ENCODE results near the gene GPX5.
"Not testable (repeated sequence)": the region's sequence is repeated elsewhere in the genome, so short reads cannot be mapped to it uniquely, and the experiment has no call there.

The GPX5 gene

GRCh38 chr6:28525496-28526039 is at the start of gene GPX5:
Gene GPX5 (plus strand): TSS chr6:28525881. CDS start chr6:28526014, 133 bp downstream.
- no peak for DNase-seq

GRCh38 chr6:28478518-28478917 is 47.2 kb upstream of the GPX5 start:
- DNase-seq = no peak

- no peak for DNase-seq
These were observed 45.3 kb upstream of the GPX5 start for GRCh38 chr6:28480253-28480932.

DNA sequence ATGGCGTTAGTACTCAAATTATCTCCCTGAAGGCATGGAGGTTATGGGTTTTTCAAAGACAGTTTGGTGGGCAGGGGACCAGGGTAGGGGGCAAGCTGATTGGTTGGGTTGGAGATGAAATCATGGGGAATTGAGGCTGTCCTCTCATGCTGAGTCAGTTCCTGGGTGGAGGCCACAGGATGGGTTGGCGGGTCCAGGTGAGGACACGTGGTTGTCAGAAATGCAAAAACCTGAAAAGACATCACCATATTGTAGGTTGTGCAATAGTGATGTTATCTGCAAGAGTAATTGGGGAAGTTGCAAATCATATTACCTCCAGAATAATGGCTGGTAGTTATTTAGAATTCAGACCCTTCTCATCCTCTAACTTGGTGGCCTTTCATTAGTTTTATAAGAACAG is 40.2 kb upstream of the GPX5 start:
- DNase-seq = no peak

- no peak for DNase-seq
These were observed 39.1 kb upstream of the GPX5 start for GRCh38 chr6:28486533-28486932.

- DNase-seq = no peak
These were observed 38.5 kb upstream of the GPX5 start for GRCh38 chr6:28486988-28487742.

- DNase-seq = no peak
These were observed 36.7 kb upstream of the GPX5 start for GRCh38 chr6:28488916-28489365.

- peak; percentile 45 for DNase-seq
These were observed 36.1 kb upstream of the GPX5 start for GRCh38 chr6:28489366-28490204.

DNA sequence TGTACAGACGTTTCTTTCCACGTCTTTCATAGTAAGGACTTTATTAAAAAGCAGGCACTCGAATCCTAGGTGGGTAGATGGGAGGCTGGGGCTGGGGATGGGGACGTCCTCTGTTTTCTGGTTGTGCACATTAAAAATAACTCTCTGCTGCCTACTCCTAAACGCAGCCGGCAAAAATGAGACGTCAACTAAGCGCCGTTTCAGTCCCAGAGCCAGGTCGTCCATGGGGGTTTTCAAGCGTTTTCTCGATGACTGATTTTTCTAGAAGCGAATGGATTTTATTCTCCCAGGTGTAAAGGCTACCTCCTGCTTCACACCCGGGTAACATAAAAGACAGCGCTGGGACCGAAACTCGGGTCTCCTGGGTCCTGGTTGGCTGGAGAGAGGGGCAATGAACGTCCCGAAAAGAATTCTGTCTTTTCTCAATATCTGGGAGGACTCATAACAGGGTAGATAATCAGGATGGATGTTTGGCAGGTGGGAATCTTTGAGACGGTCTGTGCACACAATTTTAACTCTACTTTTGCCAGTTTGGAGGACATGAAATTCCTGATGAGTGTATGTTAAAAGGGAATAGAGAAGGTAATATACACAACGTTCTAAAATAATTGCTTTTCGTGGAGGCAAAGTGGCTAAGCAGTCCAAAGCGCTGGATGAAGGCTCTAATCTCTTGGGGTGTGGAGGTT is 35.3 kb upstream of the GPX5 start:
- DNase-seq = no peak

GRCh38 chr6:28491984-28492317 is 33.7 kb upstream of the GPX5 start:
- DNase-seq = no peak

DNA sequence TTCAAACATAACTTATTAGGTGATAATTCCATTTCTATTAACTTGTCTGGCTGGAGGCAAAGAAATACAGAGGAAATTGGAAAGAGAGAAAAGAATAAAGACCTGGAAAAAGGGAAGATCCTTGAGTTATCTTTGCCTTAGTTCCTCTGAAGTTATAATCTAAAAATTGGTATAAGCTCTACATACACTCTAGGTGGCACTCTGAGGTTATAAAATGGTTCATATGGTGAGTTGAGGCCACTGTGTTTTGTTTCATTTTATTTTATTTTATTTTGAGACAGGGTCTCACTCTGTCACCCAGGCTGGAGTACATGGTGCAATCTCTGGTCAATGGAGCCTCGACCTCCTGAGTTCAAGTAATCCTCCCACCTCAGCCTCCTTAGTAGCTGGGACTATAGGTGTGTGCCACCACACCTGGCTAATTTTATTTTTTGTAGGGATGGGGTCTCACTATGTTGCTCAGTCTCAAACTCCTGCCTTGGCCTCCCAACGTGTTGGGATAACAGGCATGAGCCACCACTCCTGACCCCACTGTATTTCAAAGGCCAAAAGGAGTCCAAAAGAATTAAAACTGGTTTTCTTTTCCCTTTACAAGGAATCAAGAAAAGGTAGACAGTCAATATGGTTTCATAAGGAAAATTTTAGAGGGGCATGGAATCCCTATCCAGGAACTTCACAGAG is 29.4 kb upstream of the GPX5 start:
- no peak for DNase-seq

DNA sequence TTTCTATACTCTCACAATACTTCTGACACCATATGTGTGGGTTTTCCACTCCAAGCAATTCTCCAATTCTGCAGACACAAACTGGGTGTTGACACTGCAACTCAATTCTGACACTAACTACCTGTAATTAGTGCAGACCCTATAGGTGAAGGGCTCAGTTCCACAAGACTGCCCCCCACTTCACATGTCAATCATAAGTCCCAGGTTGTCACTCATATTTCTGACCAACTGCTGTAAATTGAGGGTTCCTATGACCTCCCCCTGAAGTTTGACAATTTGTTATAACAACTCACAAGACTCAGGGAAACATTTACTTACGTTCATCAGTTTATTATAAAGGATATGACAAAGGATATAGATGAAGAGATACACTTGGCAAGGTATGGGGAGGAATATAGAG is 28.4 kb upstream of the GPX5 start:
- DNase-seq = no peak

GRCh38 chr6:28497893-28498292 is 27.8 kb upstream of the GPX5 start:
- no peak for DNase-seq

DNA sequence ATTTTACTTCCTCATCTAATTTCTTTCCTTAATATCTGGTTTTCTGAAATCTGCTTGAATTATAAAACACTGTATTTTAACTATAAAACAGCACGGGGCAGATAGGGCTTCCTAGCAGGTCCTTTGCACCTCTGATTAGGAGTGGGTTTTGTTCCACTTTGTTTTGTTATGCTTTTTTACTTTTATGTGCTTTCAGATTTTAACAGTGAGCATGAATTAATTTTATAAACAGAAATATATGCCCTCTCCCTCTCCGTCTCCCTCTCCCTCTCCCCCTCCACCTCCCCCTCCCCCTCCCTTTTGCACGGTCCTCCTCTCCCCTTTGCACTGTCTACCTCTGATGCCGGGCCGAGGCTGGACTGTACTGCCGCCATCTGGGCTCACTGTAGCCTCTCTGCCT is 24.4 kb upstream of the GPX5 start:
- no peak for DNase-seq

DNA sequence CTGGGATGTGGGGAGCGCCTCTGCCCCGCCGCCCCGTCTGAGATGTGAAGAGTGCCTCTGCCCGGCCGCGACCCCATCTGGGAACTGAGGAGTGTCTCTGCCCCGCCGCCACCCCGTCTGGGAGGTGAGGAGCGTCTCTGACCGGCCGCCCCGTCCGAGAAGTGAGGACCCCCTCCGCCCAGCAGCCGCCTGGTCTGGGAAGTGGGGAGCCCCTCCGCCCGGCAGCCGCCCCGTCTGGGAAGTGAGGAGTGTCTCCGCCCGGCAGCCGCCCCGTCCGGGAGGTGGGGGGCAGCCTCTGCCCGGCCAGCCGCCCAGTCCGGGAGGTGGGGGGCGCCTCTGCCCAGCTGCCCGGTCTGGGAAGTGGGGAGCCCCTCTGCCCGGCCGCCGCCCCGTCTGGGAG is 23.5 kb upstream of the GPX5 start:
- DNase-seq = not testable (repeated sequence)

DNA sequence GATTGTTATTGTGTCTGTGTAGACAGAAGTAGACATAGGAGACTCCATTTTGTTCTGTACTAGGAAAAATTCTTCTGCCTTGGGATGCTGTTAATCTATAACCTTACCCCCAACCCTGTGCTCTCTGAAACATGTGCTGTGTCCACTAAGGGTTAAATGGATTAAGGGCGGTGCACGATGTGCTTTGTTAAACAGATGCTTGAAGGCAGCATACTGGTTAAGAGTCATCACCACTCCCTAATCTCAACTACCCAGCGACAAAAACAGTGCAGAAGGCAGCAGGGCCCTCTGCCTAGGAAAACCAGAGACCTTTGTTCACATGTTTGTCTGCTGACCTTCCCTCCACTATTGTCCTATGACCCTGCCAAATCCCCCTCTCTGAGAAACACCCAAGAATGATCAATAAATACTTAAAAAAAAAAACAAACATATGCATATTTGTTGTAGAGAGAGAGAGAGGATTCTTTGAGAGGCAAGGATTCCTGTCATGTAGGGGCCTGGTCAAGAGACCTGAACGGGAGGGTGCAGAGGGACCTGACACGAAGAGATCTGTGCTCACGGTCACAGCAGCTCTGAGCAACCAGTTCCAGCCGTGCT is 22.9 kb upstream of the GPX5 start:
- not testable (repeated sequence) for DNase-seq

DNA sequence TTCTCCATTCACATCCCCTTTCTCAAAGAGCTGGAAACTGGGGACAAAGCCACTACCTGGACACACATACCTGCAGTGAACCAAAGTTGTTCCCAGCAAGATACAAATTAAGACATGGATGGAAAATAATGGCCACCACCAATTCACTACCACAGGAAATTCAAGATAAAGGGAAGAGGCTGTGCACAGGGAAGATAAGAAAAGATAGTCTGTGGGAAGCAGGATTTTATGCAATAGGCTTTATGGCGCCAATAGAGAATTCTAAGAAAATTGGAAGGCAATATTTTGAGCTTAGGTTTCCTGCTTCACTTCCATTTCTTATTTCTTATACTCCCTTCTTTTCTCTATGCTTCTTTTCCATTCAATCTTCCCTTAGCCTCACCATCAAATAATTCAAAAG is 19.9 kb upstream of the GPX5 start:
- DNase-seq = no peak

DNA sequence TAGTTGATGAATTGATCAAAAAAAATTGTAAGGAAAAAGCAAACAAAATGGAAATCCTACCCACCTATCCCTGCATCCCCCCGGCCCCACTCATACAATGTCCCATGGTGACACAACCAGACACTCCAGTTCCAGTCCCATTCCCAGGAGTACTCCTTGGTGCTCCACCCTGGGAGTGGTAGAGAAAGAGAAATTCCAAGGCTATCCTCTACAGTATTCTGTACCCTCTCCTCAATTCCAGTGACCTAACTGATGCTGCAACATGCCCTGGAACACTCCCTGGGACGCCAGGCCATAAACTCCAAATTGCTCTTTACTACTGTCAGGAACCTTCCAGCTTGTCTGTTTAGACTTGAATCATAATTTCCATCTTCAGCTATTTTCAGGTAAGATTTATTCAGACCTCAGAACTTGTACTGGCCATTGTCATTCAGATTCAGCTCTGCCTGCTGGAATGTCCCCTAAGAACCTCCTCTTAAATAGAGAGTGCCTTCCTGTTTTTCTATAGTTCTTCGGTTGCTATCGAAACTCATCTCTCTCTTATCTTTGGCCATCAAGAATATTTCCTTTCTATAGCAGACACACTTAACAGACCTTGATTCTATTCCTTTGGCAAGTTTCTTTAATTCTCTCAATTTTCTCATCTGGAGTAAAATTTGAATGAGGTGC is 18.7 kb upstream of the GPX5 start:
- no peak for DNase-seq

DNA sequence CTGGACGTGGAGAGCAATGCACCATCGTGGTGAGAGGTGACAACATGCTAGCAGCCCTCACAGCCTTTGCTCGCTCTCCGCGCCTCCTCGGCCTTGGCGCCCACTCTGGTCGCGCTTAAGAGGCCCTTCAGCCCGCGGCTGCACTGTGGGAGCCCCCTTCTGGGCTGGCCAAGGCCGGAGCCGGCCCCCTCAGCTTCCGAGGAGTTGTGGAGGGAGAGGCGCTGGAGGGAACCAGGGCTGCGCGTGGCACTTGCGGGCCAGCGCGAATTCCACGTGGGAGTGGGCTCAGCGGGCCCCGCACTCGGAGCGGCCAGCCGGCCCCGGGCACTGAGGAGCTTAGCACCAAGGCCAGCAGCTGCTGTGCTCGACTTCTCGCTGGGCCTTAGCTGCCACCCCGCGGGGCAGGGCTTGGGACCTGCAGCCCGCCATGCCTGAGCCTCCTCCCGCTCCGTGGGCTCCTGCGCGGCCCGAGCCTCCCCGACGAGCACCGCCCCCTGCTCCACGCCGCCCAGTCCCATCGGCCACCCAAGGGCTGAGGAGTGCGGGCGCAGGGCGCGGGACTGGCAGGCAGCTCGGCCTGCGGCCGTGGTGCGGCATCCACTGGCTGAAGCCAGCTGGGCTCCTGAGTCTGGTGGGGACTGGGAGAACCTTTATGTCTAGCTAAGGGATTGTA is 13.9 kb upstream of the GPX5 start:
- no peak for DNase-seq

DNA sequence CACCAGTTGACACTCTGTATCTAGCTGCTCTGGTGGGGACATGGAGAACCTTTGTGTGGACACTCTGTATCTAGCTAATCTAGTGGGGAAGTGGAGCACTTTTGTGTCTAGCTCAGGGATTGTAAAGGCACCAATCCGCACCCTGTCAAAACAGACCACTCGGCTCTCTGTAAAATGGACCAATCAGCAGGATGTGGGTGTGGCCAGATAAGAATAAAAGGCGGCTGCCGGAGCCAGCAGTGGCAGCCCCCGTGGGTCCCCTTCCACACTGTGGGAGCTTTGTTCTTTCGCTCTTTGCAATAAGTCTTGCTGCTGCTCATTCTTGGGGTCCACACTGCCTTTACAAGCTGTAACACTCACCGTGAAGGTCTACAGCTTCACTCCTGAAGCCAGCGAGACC is 13.3 kb upstream of the GPX5 start:
- not testable (repeated sequence) for DNase-seq

GRCh38 chr6:28515676-28516075 is 10.0 kb upstream of the GPX5 start, which contains the start of gene GPX6:
Gene GPX6 (minus strand): TSS chr6:28515793. CDS start chr6:28515743, 50 bp downstream.
- no peak for DNase-seq

All from activated CD4-positive, CD25-positive, alpha-beta regulatory T cell treated with anti-CD3 and anti-CD28 coated beads, Interleukin-2, amount 50 U/mL, for 72 hours (primary cell).